HG02970 (cell line): ENCODE results near the gene RAB23.
"Not testable (repeated sequence)": the region's sequence is repeated elsewhere in the genome, so short reads cannot be mapped to it uniquely, and the experiment has no call there.

ENCODE experiments used
- ATAC-seq: cut with Tn5 transposase; IDR thresholded peaks from one replicate; pipeline ENCODE4 v1.9.1; 2021; ENCODE audit warnings: mild to moderate bottlenecking, moderate library complexity, moderate number of reproducible peaks; ENCODE audit not compliant: unreplicated experiment, low FRiP score

The RAB23 gene

GRCh38 chr6:57243954-57244353, 21.8 kb upstream of the RAB23 start:
- ATAC-seq = no peak

- not testable (repeated sequence) for ATAC-seq
Measured at GRCh38 chr6:57243526-57243925, 21.4 kb upstream of the RAB23 start.

DNA sequence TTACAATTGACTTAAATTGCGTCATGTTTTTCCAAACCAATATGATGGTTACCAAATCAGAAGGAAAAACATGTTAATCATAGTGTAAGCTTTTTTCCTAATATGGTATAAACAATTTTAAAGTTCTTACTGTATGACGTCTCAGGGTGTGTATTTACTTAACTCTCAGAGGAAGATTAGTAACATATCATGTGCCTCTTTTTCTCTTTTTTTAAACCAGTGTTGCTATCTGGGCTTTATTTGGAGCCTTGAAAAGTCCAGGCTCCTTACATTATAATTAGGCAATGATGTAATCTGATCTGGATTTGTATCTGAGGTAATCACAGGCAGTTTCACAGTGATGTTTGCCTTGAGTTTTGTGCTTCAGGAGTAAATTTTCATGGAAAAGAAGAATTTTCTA, 20.4 kb upstream of the RAB23 start:
- ATAC-seq = no peak

- no peak for ATAC-seq
Measured at GRCh38 chr6:57226221-57226620, 4.1 kb upstream of the RAB23 start.

DNA sequence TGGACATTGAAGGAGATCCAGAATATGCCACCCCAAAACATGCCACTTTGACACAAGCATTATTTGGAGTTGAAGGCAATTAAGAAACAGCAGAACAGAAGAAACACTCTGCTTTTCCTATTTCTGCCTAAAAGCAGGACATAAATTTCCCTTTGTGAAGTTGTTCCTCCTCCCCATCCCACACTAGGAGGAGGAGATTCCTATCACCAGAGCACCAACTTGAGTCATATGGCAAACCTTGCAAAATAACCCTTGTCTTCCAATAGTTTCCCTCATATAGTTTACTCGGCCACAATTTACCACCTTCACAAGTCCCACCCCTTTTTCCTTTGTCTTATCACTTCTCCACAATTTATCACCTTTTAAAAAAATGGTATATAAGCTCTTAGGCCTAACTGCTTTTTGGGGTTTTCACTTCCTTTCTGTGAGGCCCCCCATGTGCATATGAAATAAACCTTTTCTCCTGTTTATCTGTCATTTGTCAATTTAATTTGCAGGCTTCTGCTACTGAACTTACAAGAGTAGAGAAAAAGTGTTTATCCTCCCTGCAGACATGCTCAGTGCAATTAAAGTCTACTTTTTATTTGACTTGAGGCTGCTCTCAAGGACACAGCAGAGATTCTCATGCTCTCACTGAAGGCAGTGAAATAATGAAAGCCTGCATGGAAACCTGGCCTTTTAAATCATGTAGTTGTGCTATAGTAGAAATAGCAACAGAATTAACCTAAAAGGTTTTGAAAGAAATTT, 2.8 kb upstream of the RAB23 start:
- no peak for ATAC-seq

DNA sequence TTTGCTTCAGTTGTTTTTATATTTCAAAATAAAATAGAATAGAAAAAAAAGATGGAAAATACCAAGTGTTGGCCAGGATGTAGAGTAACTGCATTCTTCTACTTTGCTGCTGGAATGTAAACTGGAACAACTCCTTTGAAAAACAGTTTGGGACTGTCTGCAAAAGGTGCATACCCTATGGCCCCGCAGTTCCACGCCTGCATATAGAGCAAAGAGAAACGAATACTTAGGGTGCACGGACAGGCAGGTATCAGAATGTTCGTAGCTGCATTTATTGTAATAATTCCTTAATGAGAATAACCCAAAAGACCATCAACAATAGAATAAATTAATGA, 603 bp upstream of the RAB23 start:
- ATAC-seq = no peak

DNA sequence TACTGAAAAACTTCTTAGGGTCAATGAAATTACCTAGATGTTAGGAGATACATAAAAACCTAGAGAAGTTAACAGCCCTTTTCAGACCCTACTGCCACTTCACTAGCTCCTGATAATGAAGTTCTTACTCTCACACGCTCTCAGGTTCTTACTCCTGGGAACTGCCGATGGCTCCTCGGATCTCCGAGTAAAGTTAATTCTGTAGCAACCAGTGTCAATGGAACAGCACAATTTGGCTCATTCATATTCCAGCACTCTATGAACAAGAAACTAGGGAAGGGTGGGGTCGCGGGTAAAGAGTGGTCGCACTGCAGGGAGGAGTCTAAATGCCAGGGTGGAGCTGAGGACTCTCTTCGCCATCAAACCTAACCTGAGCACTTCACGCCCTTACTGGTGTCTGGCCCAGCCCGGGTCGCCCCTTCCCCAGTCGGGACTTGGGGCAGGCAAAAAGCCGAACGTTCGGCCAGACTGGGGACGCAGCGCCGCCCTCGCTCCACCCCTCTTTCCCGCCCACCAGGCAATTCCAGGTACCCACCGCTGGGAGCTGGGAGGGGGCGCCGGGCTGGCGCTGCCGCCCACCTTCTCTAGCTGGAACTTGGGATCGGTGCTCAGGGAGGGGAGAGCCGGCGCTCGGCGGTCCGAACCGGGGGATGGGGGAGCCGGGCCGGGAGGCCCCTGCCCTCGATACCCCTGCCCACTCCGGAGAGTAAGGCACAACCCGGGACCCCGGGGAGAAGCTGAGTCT, 744 bp downstream of the RAB23 start:
- peak; percentile 68 for ATAC-seq

DNA sequence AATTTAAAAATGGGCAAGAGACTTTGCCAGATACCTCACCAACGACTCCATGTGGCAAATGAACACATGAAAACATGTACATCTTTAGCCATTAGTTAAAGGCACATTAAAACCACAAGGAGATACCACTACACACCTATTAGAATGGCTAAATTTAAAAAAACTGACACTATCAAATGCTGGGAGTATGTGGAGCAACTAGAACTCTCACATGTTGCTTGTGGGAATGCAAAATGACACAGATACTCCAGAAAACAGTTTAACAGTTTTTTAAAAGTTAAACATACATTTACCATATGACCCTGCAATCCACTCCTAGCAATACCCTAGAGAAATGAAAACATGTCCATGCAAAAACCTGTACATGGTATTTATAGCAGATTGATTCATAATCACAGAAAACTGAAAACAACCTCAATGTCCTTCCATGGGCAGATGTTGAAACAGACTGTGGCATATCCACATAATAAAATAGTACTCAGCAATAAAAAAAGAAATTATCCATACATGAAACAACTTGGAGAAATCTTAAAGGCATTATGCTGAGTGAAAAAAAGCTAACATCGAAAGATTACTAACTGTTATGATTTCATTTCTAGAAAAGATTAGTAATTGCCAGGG, 1.9 kb downstream of the RAB23 start:
- ATAC-seq = no peak

DNA sequence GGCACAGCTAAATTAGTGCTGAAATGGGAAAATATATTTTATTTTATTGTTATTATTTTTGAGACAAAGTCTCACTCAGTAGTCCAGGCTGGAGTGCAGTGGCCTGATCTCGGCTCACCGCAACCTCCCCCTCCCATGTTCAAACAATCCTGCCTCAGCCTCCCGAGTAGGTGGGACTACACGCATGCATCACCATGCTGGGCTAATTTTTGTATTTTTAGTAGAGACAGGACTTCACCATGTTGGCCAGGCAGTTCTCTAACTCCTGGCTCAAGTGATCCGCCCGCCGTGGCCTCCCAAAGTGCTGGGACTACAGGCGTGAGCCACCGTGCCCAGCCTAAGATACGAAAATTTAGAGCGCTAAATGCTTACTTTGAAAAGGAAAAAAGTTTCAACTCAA, 4.8 kb downstream of the RAB23 start:
- ATAC-seq = no peak

- ATAC-seq = no peak
Measured at GRCh38 chr6:57216235-57217101, 5.6 kb downstream of the RAB23 start.

- no peak for ATAC-seq
Measured at GRCh38 chr6:57215260-57215659, 6.8 kb downstream of the RAB23 start.

GRCh38 chr6:57210060-57210459, 12.0 kb downstream of the RAB23 start:
- no peak for ATAC-seq

DNA sequence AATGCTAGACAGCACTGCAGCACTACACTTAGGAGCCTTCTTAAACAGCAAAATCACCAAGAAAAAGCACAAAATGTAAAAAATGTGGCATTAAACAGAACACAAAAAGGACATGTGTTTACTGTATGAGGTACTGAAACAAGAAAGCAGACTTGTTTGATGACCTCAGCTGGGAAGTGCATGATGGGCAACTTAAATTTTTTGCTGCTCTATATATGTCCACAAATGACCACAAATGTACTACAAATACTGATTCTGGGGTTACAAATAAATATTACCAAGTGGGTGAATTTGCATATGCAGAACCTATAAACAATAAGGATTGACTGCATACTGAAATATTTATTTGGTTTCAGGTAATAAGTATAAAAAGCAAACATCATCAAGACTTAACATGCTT, 13.1 kb downstream of the RAB23 start:
- no peak for ATAC-seq

DNA sequence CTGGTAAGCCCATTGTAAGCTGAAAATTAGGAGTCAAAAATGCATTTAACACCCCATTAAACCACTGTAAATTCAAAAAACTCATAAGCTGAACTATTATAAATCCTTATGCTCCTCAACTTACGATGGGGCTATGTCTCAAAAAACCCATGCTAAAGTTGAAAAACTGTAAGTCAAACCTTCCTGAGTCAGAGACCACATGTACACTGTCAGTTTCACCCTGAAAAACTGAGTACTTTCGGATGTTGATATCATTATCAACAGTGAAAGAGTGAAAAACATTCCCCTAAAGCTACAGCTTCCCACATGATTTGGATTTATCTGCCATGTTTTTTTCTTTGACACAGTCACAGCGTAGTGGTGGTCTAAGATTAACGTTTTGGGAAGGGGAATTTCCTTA, 14.2 kb downstream of the RAB23 start:
- ATAC-seq = no peak

GRCh38 chr6:57207141-57207540, 15.0 kb downstream of the RAB23 start:
- ATAC-seq = no peak

DNA sequence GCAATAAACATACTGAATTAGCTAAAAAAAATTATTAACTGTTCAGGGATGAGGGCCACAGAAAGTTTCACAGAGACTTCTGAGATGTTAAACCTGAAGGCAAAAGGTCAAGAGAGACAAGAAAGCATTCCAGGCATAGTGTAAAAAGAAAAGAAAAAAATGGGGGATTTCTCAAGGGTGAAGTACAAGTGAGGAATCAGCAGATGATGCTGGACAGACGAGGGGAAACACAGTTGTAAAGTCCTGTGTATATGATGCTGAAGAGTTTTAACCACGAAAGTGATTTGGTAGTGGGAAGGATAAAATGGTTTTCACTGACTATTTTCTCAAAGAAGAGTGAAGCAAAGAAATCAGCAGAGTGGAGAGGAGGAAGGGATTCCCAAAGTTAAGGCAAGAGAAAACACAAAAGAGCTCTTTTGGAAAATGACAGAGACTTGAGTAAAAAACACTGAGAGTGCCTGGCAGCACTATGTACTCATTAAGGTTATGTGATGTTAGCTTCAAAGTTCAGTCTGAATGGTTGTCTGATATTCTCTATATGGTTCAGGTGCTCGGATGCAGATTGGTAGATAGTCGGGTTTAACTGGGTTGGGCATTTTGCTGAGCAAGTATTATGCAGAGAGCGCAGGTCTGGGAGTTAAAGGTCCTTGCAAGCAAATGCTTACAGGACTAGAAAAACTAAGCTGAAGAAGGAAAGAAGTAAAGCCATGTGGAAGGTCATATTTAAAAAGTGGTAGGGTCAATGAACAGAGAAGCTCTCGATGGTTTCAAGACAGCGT, 16.4 kb downstream of the RAB23 start:
- ATAC-seq = no peak

DNA sequence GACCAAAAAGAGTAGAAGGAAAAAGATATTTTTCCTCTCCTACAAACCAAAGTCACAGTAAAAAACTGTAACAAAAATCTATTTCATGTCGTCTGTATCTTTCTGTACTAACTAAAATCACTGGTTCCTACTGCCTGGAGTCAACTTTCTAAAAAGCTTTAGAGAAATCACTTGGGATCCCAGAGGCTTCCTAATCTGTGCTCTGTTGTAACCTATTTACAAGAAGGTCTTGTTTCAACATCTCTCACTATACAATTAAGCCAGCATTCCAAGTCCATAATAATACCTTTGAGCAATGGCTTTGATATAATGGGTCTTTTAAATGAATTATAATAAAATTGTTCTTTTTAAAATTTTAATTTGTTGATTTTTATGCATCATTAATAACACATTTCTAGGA, 20.4 kb downstream of the RAB23 start:
- no peak for ATAC-seq

- no peak for ATAC-seq
Measured at GRCh38 chr6:57198926-57199636, 23.0 kb downstream of the RAB23 start.

- ATAC-seq = no peak
Measured at GRCh38 chr6:57195457-57195856, 26.6 kb downstream of the RAB23 start.
